Mesodermal cell (in vitro differentiated cells): ENCODE results near the gene ZNF831.

ENCODE experiments used
- H3K27ac ChIP-seq: 2 replicates; pipeline ENCODE4 v1.7.0; 2013; ENCODE audit warnings: mild to moderate bottlenecking, low read depth, low read length, moderate library complexity; ENCODE audit not compliant: severe bottlenecking
- H3K36me3 ChIP-seq: 2 replicates; pipeline ENCODE4 v1.7.1; 2013; ENCODE audit warnings: mild to moderate bottlenecking, low read length, moderate library complexity; ENCODE audit not compliant: control insufficient read depth, insufficient read depth
- H3K4me1 ChIP-seq: one replicate; pipeline ENCODE4 v1.7.1; 2013; ENCODE audit warnings: mild to moderate bottlenecking, low read length; ENCODE audit not compliant: insufficient read depth, control insufficient read depth, poor library complexity, severe bottlenecking
- H3K4me3 ChIP-seq: 2 replicates; pipeline ENCODE4 v1.7.0; 2013; ENCODE audit warnings: low read length, control low read depth, mild to moderate bottlenecking; ENCODE audit not compliant: insufficient read depth, poor library complexity, severe bottlenecking; ENCODE audit errors: extremely low read depth
- H3K9me3 ChIP-seq: 2 replicates; pipeline ENCODE4 v1.7.1; 2013; ENCODE audit warnings: mild to moderate bottlenecking, low read length, moderate library complexity; ENCODE audit not compliant: control insufficient read depth
- WGBS, 2 experiments: methylation state at CpG; one replicate each; pipeline ENCODE4 v1.1.5; 2013; ENCODE audit warnings: missing lambda C conversion rate in 2 of 2; ENCODE audit not compliant: insufficient coverage in 2 of 2; 5-methylcytosine and 5-hydroxymethylcytosine counted together

Gene ZNF831

GRCh38 chr20:59139998-59140397 is 23.6 kb upstream of the ZNF831 start:
- H3K4me3 ChIP-seq: no peak overlapping the region
- H3K36me3 ChIP-seq: no peaks in the 10 kb centered on the region
- H3K27ac ChIP-seq: no peak overlapping the region
- H3K4me1 ChIP-seq: no peaks in the 10 kb centered on the region
- H3K9me3 ChIP-seq: peaks cover 5% of the 10 kb centered on the region
- WGBS, 2 experiments: 100% methylated on average over 1 of the region's 1 CpG; no CpG with 5 or more reads in 1 of the 2 experiments

DNA sequence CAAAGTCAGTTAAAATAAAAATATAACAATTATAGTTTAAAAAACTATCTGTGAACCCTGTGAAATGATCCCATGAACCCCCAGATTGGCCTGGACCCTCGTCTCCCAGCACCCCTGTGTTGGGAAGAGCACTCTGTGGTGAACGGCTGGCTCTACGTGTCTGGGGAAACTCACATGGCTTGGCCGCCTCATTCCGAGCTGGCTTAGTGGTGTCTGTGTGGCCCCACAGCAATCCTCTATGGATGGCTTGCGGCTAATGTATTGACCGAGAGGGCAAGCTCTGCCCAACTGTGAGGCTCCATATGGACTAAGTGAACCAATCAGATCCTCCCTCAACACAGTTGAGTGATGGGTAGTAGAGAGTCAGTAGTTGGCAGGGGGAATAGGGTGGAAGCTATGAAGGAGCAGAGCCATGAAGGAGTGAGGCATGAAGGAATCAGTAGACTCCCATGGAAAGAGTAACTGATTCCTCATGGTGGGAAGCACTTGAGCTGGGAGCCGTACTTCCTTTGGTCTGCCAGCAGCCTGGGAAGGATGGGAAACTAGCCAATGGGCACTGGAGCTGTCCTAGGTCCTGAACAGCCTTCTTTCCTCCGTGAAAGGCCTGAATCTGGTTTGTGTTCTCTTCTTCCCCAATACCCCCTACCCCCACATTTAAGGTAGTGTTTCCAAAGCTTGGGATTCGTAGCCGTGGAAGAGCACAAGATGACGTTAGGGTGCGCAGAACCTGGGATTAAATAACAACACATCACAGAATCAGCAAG is 21.6 kb upstream of the ZNF831 start:
- Histone ChIP-seq H3K4me1 (no peaks in the 10 kb centered on the region), H3K27ac (no peak overlapping the region), H3K4me3 (no peak overlapping the region), H3K9me3 (peaks cover 3% of the 10 kb centered on the region), H3K36me3 (no peaks in the 10 kb centered on the region)
- WGBS, 2 experiments: 73 to 79% methylated on average over 7 to 8 of the region's 13 CpGs

GRCh38 chr20:59143326-59143725 is 20.3 kb upstream of the ZNF831 start:
- no peak overlapping the region for H3K4me3 ChIP-seq
- no peak overlapping the region for H3K27ac ChIP-seq
- no peaks in the 10 kb centered on the region for H3K36me3 ChIP-seq
- WGBS, 2 experiments: 76 to 80% methylated on average over 1 to 4 of the region's 5 CpGs
- peaks cover 3% of the 10 kb centered on the region for H3K9me3 ChIP-seq
- H3K4me1 ChIP-seq: no peaks in the 10 kb centered on the region

- no peak overlapping the region for H3K27ac ChIP-seq
- peaks cover 3% of the 10 kb centered on the region for H3K9me3 ChIP-seq
- WGBS, 2 experiments: 80 to 92% methylated on average over 4 to 5 of the region's 9 CpGs
- H3K4me3 ChIP-seq: no peak overlapping the region
- H3K4me1 ChIP-seq: no peaks in the 10 kb centered on the region
- H3K36me3 ChIP-seq: no peaks in the 10 kb centered on the region
Measured at GRCh38 chr20:59144179-59144830, 19.3 kb upstream of the ZNF831 start.

- Histone ChIP-seq H3K27ac (no peak overlapping the region), H3K9me3 (peaks cover 3% of the 10 kb centered on the region), H3K4me1 (no peaks in the 10 kb centered on the region), H3K4me3 (no peak overlapping the region), H3K36me3 (no peaks in the 10 kb centered on the region)
- WGBS, 2 experiments: 96 to 100% methylated on average over 4 of the region's 4 CpGs
Measured at GRCh38 chr20:59144831-59145196, 18.8 kb upstream of the ZNF831 start.

DNA sequence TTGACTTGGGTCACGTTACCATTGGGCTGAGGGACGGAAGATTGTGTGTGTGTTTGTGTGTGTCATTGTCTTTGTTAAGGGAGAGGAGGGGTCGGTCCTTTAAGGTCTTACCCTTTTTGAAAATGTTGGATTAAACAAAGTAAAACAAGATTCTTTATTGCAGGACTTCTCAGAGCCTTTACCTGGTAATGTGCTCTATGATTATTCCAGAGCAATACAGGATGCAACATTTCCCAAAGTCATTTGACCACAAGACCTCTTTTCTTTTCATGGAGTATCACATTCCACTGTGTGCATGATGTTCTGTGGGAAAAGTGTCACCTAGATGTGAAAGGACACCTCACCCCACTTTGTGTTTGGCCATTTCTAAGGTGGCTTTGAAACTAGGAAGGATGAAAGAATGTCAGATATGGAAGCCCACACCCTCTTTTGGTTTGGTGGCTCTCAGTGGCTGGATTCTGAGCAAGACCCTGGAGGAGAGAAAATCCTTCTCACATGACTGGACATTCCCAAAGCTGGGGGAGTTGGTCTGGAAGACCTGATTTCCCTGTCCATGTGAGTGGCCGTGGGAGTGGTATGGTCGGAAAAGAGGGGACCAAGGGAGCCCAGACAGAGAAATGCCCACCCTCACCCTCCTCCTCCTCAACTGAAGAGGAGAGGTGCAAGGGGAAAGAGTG is 18.2 kb upstream of the ZNF831 start:
- WGBS, 2 experiments: 84 to 94% methylated on average over 2 of the region's 5 CpGs
- H3K36me3 ChIP-seq: no peaks in the 10 kb centered on the region

GRCh38 chr20:59145924-59146779 is 17.5 kb upstream of the ZNF831 start:
- Histone ChIP-seq H3K27ac (no peak overlapping the region), H3K4me3 (no peak overlapping the region), H3K9me3 (peaks cover 3% of the 10 kb centered on the region), H3K4me1 (no peaks in the 10 kb centered on the region), H3K36me3 (no peaks in the 10 kb centered on the region)
- WGBS, 2 experiments: 82 to 95% methylated on average over 8 to 17 of the region's 23 CpGs

More for the DNA sequence above, 18.2 kb upstream of the ZNF831 start:
- no peaks in the 10 kb centered on the region for H3K4me1 ChIP-seq
- no peak overlapping the region for H3K27ac ChIP-seq
- peaks cover 3% of the 10 kb centered on the region for H3K9me3 ChIP-seq
- H3K4me3 ChIP-seq: no peak overlapping the region

GRCh38 chr20:59146780-59147565 is 16.6 kb upstream of the ZNF831 start:
- no peak overlapping the region for H3K4me3 ChIP-seq
- no peaks in the 10 kb centered on the region for H3K9me3 ChIP-seq
- WGBS, 2 experiments: 93% methylated on average over 7 of the region's 8 CpGs
- no peaks in the 10 kb centered on the region for H3K4me1 ChIP-seq
- H3K27ac ChIP-seq: no peak overlapping the region
- H3K36me3 ChIP-seq: no peaks in the 10 kb centered on the region

DNA sequence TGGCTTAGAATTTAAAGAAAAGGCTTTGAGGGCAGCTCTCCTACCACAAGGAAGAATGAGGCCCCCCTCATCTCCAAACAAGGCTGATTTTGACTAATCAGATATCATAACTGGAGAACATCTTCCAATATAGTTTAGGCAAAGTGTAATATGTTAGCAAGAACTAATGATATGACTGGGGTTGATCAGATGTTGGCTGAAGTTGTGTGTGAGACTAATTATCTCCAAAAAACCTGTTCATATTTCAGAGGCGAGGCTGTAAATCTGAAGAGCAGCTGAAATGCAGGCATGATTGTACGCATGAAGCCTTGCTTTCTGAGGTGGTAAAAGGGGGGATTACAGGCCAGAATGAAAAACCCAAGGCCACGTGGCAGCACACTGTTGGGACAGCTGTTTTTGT is 16.0 kb upstream of the ZNF831 start:
- WGBS, 2 experiments: 90 to 100% methylated on average over 2 of the region's 3 CpGs
- Histone ChIP-seq H3K27ac (no peak overlapping the region), H3K4me3 (no peak overlapping the region), H3K9me3 (no peaks in the 10 kb centered on the region), H3K4me1 (no peaks in the 10 kb centered on the region), H3K36me3 (no peaks in the 10 kb centered on the region)
